Right atrium auricular region (tissue), 2 donors: ENCODE results near the gene PRDM12. TPM values are rescaled to one million over a fixed set of nuclear protein-coding genes. Genes with fewer than 3 reads are reported as not detected.

Experiments
- DNase-seq: peaks from one replicate; pipeline ENCODE4 v3.0.0-alpha.2; 2019; ENCODE audit warnings: low spot score
- H3K27ac ChIP-seq, 2 donors: fragments of 200-600 bp; sonication (generic); 1 replicate in 1 of 2; 2 replicates in 1 of 2; pipeline ENCODE4 v1.5.1; 2016 to 2019
- H3K27me3 ChIP-seq, 2 donors: fragments of 200-600 bp; sonication (generic); one replicate each; pipeline versions ENCODE4 v1.5.1 to v1.6.0; 2017 to 2019
- H3K36me3 ChIP-seq: fragments of 200-600 bp; sonication (generic); one replicate; pipeline ENCODE4 v1.5.1; 2016
- H3K4me1 ChIP-seq, 2 donors: fragments of 200-600 bp; sonication (generic); one replicate each; pipeline versions ENCODE4 v1.5.1 to v1.6.0; 2017 to 2019
- H3K4me3 ChIP-seq, 2 donors: fragments of 200-600 bp; sonication (generic); 1 replicate in 1 of 2; 2 replicates in 1 of 2; pipeline ENCODE4 v1.5.1; 2017 to 2019; ENCODE audit warnings: mild to moderate bottlenecking in 1 of 2, moderate library complexity in 1 of 2
- H3K9me3 ChIP-seq, 2 donors: fragments of 200-600 bp; sonication (generic); one replicate each; pipeline ENCODE4 v1.5.1; 2019
- CTCF ChIP-seq, 2 donors: fragments of 200-600 bp; sonication (generic); IDR thresholded peaks; one replicate each; pipeline ENCODE4 v1.5.1; 2019; ENCODE audit warnings: antibody characterized with exemption in 2 of 2
- total RNA-seq, 2 donors: library from RNA; depleted of rRNA; stranded (reverse); fragments of >200 nt; gene quantifications; one replicate each; pipeline ENCODE4 v1.1.0, GENCODE V29; 2016

PRDM12 gene
- total RNA-seq, 2 donors from 2014 or later = not detected

- TF ChIP-seq CTCF (IDR thresholded peaks at IDR 0.05) = no peak
- Histone ChIP-seq H3K4me1 (peaks cover 0 to 34% of the 10 kb centered on the region in 2 donors), H3K27ac (peak overlapping the region; percentile 95 to 98), H3K36me3 (no peaks in the 10 kb centered on the region), H3K27me3 (no peaks in the 10 kb centered on the region), H3K9me3 (no peaks in the 10 kb centered on the region), H3K4me3 (peak overlapping the region; percentile 95)
- no peak for DNase-seq
These were observed 50.3 kb downstream of the PRDM12 start for GRCh38 chr9:130714586-130715110.

- no peak for DNase-seq
- no peak for TF ChIP-seq CTCF (IDR thresholded peaks at IDR 0.05)
- no peaks in the 10 kb centered on the region for H3K27me3 ChIP-seq
- H3K4me3 ChIP-seq = peak overlapping the region; percentile 95
- no peaks in the 10 kb centered on the region for H3K9me3 ChIP-seq
- H3K27ac ChIP-seq = peak overlapping the region; percentile 95 to 98
- H3K36me3 ChIP-seq = no peaks in the 10 kb centered on the region
- peaks cover 0 to 34% of the 10 kb centered on the region in 2 donors for H3K4me1 ChIP-seq
These were observed 50.9 kb downstream of the PRDM12 start for GRCh38 chr9:130715270-130715669.

GRCh38 chr9:130718562-130718961 lies 54.2 kb downstream of the PRDM12 start:
- Histone ChIP-seq H3K9me3 (no peaks in the 10 kb centered on the region), H3K36me3 (no peaks in the 10 kb centered on the region), H3K27me3 (no peaks in the 10 kb centered on the region), H3K27ac (no peak overlapping the region), H3K4me1 (peaks cover 0 to 29% of the 10 kb centered on the region in 2 donors), H3K4me3 (no peak overlapping the region)
- no peak for TF ChIP-seq CTCF (IDR thresholded peaks at IDR 0.05)
- DNase-seq = no peak

GRCh38 chr9:130720762-130721161 lies 56.4 kb downstream of the PRDM12 start:
- TF ChIP-seq CTCF (IDR thresholded peaks at IDR 0.05) = no peak
- no peak for DNase-seq
- no peaks in the 10 kb centered on the region for H3K27me3 ChIP-seq
- H3K9me3 ChIP-seq = no peaks in the 10 kb centered on the region
- H3K4me3 ChIP-seq = no peak overlapping the region
- no peaks in the 10 kb centered on the region for H3K36me3 ChIP-seq
- H3K27ac ChIP-seq = no peak overlapping the region
- peaks cover 0 to 16% of the 10 kb centered on the region in 2 donors for H3K4me1 ChIP-seq

- H3K4me1 ChIP-seq = peaks cover 0 to 13% of the 10 kb centered on the region in 2 donors
These were observed 64.3 kb downstream of the PRDM12 start for GRCh38 chr9:130728721-130729120.

More at GRCh38 chr9:130728721-130729120, 64.3 kb downstream of the PRDM12 start:
- H3K9me3 ChIP-seq = no peaks in the 10 kb centered on the region
- H3K27me3 ChIP-seq = no peaks in the 10 kb centered on the region
- H3K27ac ChIP-seq = no peak overlapping the region
- no peak overlapping the region for H3K4me3 ChIP-seq
- no peaks in the 10 kb centered on the region for H3K36me3 ChIP-seq
- no peak for TF ChIP-seq CTCF (IDR thresholded peaks at IDR 0.05)
- DNase-seq = no peak
